Activated CD4-positive, alpha-beta T cell treated with anti-CD3 and anti-CD28 coated beads, Interleukin-10, Interleukin-2, amounts not matched to agents 100 ng/mL and 50 ng/mL, durations not matched to agents 16 hours and 8 hours (primary cell): ENCODE data around the gene FNBP1.
A peak's percentile ranks its signal among the peaks of the same experiment; 100 is the strongest.

Experiments
- DNase-seq: peaks from one replicate; pipeline ENCODE4 v3.0.0-alpha.2; 2020

FNBP1 gene

GRCh38 chr9:130042885-130043653, at the start of gene FNBP1:
Gene FNBP1 (minus strand): TSS chr9:130043189. CDS start chr9:130042975, 214 bp downstream.
- DNase-seq = peak; percentile 88

- DNase-seq = no peak
Observed at GRCh38 chr9:130090915-130091314, 47.9 kb upstream of the FNBP1 start.

- no peak for DNase-seq
Observed at GRCh38 chr9:130089141-130089540, 46.2 kb upstream of the FNBP1 start.

GRCh38 chr9:130088051-130088450, 45.1 kb upstream of the FNBP1 start:
- no peak for DNase-seq

- DNase-seq = no peak
Observed at GRCh38 chr9:130084337-130084736, 41.3 kb upstream of the FNBP1 start.

- no peak for DNase-seq
Observed at GRCh38 chr9:130078547-130078946, 35.6 kb upstream of the FNBP1 start.

- DNase-seq = no peak
Observed at GRCh38 chr9:130073373-130073772, 30.4 kb upstream of the FNBP1 start.

GRCh38 chr9:130072515-130073235, 29.7 kb upstream of the FNBP1 start:
- peak; percentile 13 for DNase-seq

- DNase-seq = no peak
Observed at GRCh38 chr9:130069048-130069447, 26.1 kb upstream of the FNBP1 start.

GRCh38 chr9:130064621-130065020, 21.6 kb upstream of the FNBP1 start:
- no peak for DNase-seq

GRCh38 chr9:130062750-130063149, 19.8 kb upstream of the FNBP1 start:
- no peak for DNase-seq

GRCh38 chr9:130060296-130060695, 17.3 kb upstream of the FNBP1 start:
- DNase-seq = no peak

- no peak for DNase-seq
Observed at GRCh38 chr9:130058887-130059286, 15.9 kb upstream of the FNBP1 start.

- no peak for DNase-seq
Observed at GRCh38 chr9:130058154-130058553, 15.2 kb upstream of the FNBP1 start.

- no peak for DNase-seq
Observed at GRCh38 chr9:130054820-130055219, 11.8 kb upstream of the FNBP1 start.

GRCh38 chr9:130054325-130054786, 11.4 kb upstream of the FNBP1 start:
- DNase-seq = no peak

GRCh38 chr9:130053504-130054324, 10.7 kb upstream of the FNBP1 start, which contains the start of gene GPR107:
Gene GPR107 (plus strand): TSS chr9:130053906. CDS start chr9:130053933, 27 bp downstream.
- peak; percentile 85 for DNase-seq

GRCh38 chr9:130053109-130053503, 10.1 kb upstream of the FNBP1 start:
- no peak for DNase-seq

- DNase-seq = no peak
Observed at GRCh38 chr9:130051855-130052254, 8.9 kb upstream of the FNBP1 start.

GRCh38 chr9:130050462-130050861, 7.5 kb upstream of the FNBP1 start:
- no peak for DNase-seq

GRCh38 chr9:130049431-130050210, 6.6 kb upstream of the FNBP1 start:
- DNase-seq = no peak

GRCh38 chr9:130045725-130046450, 2.9 kb upstream of the FNBP1 start:
- DNase-seq = no peak
